IMR-90 (cell line): ENCODE measurements around the gene SMC2. TPM values are rescaled to one million over a fixed set of nuclear protein-coding genes. Genes with fewer than 3 reads are reported as not detected.

Experiments used
- ATAC-seq: fragments of 200-7000 bp; cut with Tn5 transposase; 2 replicates; pipeline ENCODE4 v1.9.1; 2020; ENCODE audit warnings: low read depth, mild to moderate bottlenecking, moderate library complexity
- BruUV-seq: library from RNA; stranded (reverse); fragments of 400-500 nt; replicated peaks from 2 replicates; lab custom pipeline; 2021; lab: Mats Ljungman, UMichigan
- CTCF ChIA-PET: fragments of 300-600 bp; formaldehyde crosslinking; extraction: SDS; loops from one replicate; lab custom pipeline; 2021; ENCODE audit warnings: antibody characterized with exemption; lab: Yijun Ruan, JAX
- POLR2A ChIA-PET: fragments of 300-600 bp; sonication (Branson Sonifier 250); formaldehyde crosslinking; loops from one replicate; lab custom pipeline; 2022; ENCODE audit warnings: antibody characterized with exemption; ENCODE audit not compliant: unreplicated experiment; lab: Charles Lee
- DNase-seq: peaks from one replicate; pipeline ENCODE4 v3.0.0; 2013
- H2AFZ ChIP-seq: replicated peaks from 2 replicates; pipeline ENCODE3; 2013; ENCODE audit warnings: low read length, mild to moderate bottlenecking; ENCODE audit not compliant: poor library complexity
- H2AK5ac ChIP-seq: 2 replicates; pipeline ENCODE4 v1.6.1; 2013; ENCODE audit warnings: low read depth, low read length, inconsistent platforms
- H2AK9ac ChIP-seq: replicated peaks from 2 replicates; pipeline ENCODE3; 2013; ENCODE audit warnings: mild to moderate bottlenecking, low read depth, low read length, moderate library complexity; ENCODE audit not compliant: poor library complexity
- H2BK120ac ChIP-seq: 2 replicates; pipeline ENCODE4 v1.6.1; 2013; ENCODE audit warnings: low read depth, low read length, inconsistent platforms
- H2BK15ac ChIP-seq: 3 replicates; pipeline ENCODE4 v1.6.1; 2013; ENCODE audit warnings: low read depth, low read length, inconsistent platforms
- H2BK20ac ChIP-seq: 2 replicates; pipeline ENCODE4 v1.6.1; 2013; ENCODE audit warnings: low read depth, mild to moderate bottlenecking, inconsistent platforms, low read length, moderate library complexity
- H2BK5ac ChIP-seq: 2 replicates; pipeline ENCODE4 v1.6.1; 2013; ENCODE audit warnings: mild to moderate bottlenecking, low read depth, low read length, inconsistent platforms; ENCODE audit not compliant: poor library complexity, severe bottlenecking
- H3K14ac ChIP-seq: replicated peaks from 2 replicates; pipeline ENCODE4 v1.6.1; 2013; ENCODE audit warnings: low read depth, low read length, inconsistent platforms
- H3K18ac ChIP-seq: 2 replicates; pipeline ENCODE4 v1.6.1; 2013; ENCODE audit warnings: low read depth, low read length, control low read depth
- H3K23ac ChIP-seq: 2 replicates; pipeline ENCODE4 v1.6.1; 2013; ENCODE audit warnings: low read depth, low read length, inconsistent platforms
- H3K27ac ChIP-seq: 2 replicates; pipeline ENCODE4 v1.5.1; 2013; ENCODE audit warnings: mild to moderate bottlenecking, control low read depth, low read length; ENCODE audit not compliant: insufficient read depth
- H3K27me3 ChIP-seq: 2 replicates; pipeline ENCODE4 v1.6.1; 2013; ENCODE audit warnings: low read length; ENCODE audit not compliant: control insufficient read depth, insufficient read depth
- H3K36me3 ChIP-seq: 2 replicates; pipeline ENCODE4 v1.6.1; 2013; ENCODE audit warnings: low read length, mixed read lengths; ENCODE audit not compliant: control insufficient read depth, insufficient read depth
- H3K4ac ChIP-seq: 2 replicates; pipeline ENCODE4 v1.6.1; 2013; ENCODE audit warnings: low read depth, low read length, inconsistent platforms
- H3K4me1 ChIP-seq: 2 replicates; pipeline ENCODE4 v1.6.1; 2013; ENCODE audit warnings: low read length, mixed read lengths; ENCODE audit not compliant: control insufficient read depth, insufficient read depth
- H3K4me2 ChIP-seq: 2 replicates; pipeline ENCODE4 v1.6.1; 2013; ENCODE audit warnings: low read depth, mild to moderate bottlenecking, control low read depth, low read length, moderate library complexity
- H3K4me3 ChIP-seq: 2 replicates; pipeline ENCODE4 v1.5.1; 2013; ENCODE audit warnings: low read depth, mild to moderate bottlenecking, control low read depth, low read length, moderate library complexity; ENCODE audit not compliant: insufficient read depth
- H3K56ac ChIP-seq: 2 replicates; pipeline ENCODE4 v1.6.1; 2013; ENCODE audit warnings: low read length, inconsistent platforms; ENCODE audit not compliant: insufficient read depth; ENCODE audit errors: extremely low read depth
- H3K79me1 ChIP-seq, 2 experiments: 2 replicates each; pipeline ENCODE4 v1.6.1; 2013; ENCODE audit warnings: low read length in 2 of 2, inconsistent platforms in 1 of 2, low read depth in 1 of 2
- H3K9ac ChIP-seq: 2 replicates; pipeline ENCODE4 v1.6.1; 2013; ENCODE audit warnings: low read depth, low read length, control low read depth
- H3K9me1 ChIP-seq: 2 replicates; pipeline ENCODE4 v1.6.1; 2013; ENCODE audit warnings: low read length, inconsistent platforms; ENCODE audit not compliant: insufficient read depth
- H3K9me3 ChIP-seq: 2 replicates; pipeline ENCODE4 v1.6.1; 2013; ENCODE audit warnings: low read length; ENCODE audit not compliant: control insufficient read depth, insufficient read depth
- H4K20me1 ChIP-seq: 2 replicates; pipeline ENCODE4 v1.6.1; 2013; ENCODE audit warnings: low read length, inconsistent platforms; ENCODE audit not compliant: insufficient read depth
- H4K5ac ChIP-seq: 2 replicates; pipeline ENCODE4 v1.6.1; 2013; ENCODE audit warnings: mild to moderate bottlenecking, low read depth, low read length, control low read depth
- H4K8ac ChIP-seq, 2 experiments: 2 replicates each; pipeline ENCODE4 v1.6.1; 2013; ENCODE audit warnings: low read depth in 2 of 2, low read length in 2 of 2, control low read depth in 1 of 2, inconsistent platforms in 1 of 2
- H4K91ac ChIP-seq: 2 replicates; pipeline ENCODE4 v1.6.1; 2013; ENCODE audit warnings: low read depth, low read length, inconsistent platforms; ENCODE audit not compliant: insufficient read depth
- CEBPB ChIP-seq: IDR thresholded peaks from 2 replicates; pipeline ENCODE4 v1.6.1; 2012; ENCODE audit warnings: low read depth, low read length, improper control_type of control experiment
- RFX5 ChIP-seq: IDR thresholded peaks from 2 replicates; pipeline ENCODE4 v1.8.0; 2012; ENCODE audit warnings: low read depth, mild to moderate bottlenecking, low read length, moderate library complexity
- WGBS, 2 experiments: methylation state at CpG; one replicate each; pipeline versions ENCODE4 v1.1.5 to v1.1.7; 2013; ENCODE audit warnings: missing lambda C conversion rate in 2 of 2; ENCODE audit not compliant: insufficient read length in 1 of 2; ENCODE audit errors: extremely low coverage in 2 of 2; 5-methylcytosine and 5-hydroxymethylcytosine counted together
- dilution Hi-C: fragments of 300-500 bp; cut with HindIII; formaldehyde crosslinking; loops from one replicate; pipeline ENCODE4 v1.14.3; 2018; ENCODE audit warnings: low sequenced_read_pairs; ENCODE audit not compliant: unreplicated experiment
- in situ Hi-C: fragments of 300-500 bp; cut with MboI; formaldehyde crosslinking; loops from 3 replicates; pipeline ENCODE4 v1.14.3; 2019; ENCODE audit warnings: low sequenced_read_pairs, inconsistent platforms, mixed read lengths
- intact Hi-C: fragments of 100-400 bp; cut with micrococcal nuclease; formaldehyde crosslinking; loops from 2 replicates; pipeline ENCODE4 v1.10.0; 2022
- polyA plus RNA-seq, 3 experiments: library from polyadenylated mRNA; depleted of rRNA; stranded (reverse); fragments of >200 nt; gene quantifications; 2 replicates each; pipeline ENCODE4 v1.2.3, GENCODE V29; 2012; ENCODE audit warnings: low replicate concordance in 1 of 3
- total RNA-seq: library from RNA; depleted of rRNA; stranded (reverse); fragments of >200 nt; gene quantifications from 2 replicates; pipeline ENCODE4 v1.2.3, GENCODE V29; 2012

SMC2 gene
- total and polyA plus RNA-seq, 2 of the 4 experiments (the other 2 are of a cell fraction): 4.9 to 12.4 TPM

GRCh38 chr9:104091116-104091515, 3.0 kb upstream of the SMC2 start:
- no peak overlapping the region; the same call in 1 of the 2 replicates for H2BK120ac ChIP-seq
- H3K4me2 ChIP-seq: peak overlapping the region; percentile 59; the same call in 1 of the 2 replicates
- H3K4me3 ChIP-seq: no peak overlapping the region
- H3K36me3 ChIP-seq: no peaks in the 10 kb centered on the region
- no peaks in the 10 kb centered on the region for H4K20me1 ChIP-seq
- peak overlapping the region; percentile 86 for H2BK5ac ChIP-seq
- no peak overlapping the region for H3K18ac ChIP-seq
- no peak overlapping the region for H3K14ac ChIP-seq
- H3K79me1 ChIP-seq: peaks cover 20 to 22% of the 10 kb centered on the region in 2 experiments
- DNase-seq: peak; percentile 2
- H3K9ac ChIP-seq: peak overlapping the region; percentile 58; the same call in 1 of the 2 replicates
- H2AK9ac ChIP-seq: no peak overlapping the region
- H3K4me1 ChIP-seq: peaks cover 3% of the 10 kb centered on the region
- intact Hi-C loops: loop anchor here (5.0 kb wide), 1 partner anchor 656 kb away; the partner anchor contains the start of gene NIPSNAP3A
- H3K9me1 ChIP-seq: no peaks in the 10 kb centered on the region; the same call in 1 of the 2 replicates
- ATAC-seq: no peak
- no peak for TF ChIP-seq RFX5
- TF ChIP-seq CEBPB: peak; percentile 45; the same call in 1 of the 2 replicates
- in situ Hi-C loops: no loop called here
- no peak overlapping the region for H3K23ac ChIP-seq
- H2AK5ac ChIP-seq: no peak overlapping the region
- H4K91ac ChIP-seq: no peak overlapping the region
- H2BK20ac ChIP-seq: 0 out of 2 replicates have a peak overlapping the region, but pooled peaks have one; percentile 18
- CTCF ChIA-PET: interaction anchor here (0.6 to 2.0 kb wide), 6 partner anchors 9 to 44 kb away, joined by 3 to 6 read pairs (median 3); no protein-coding TSS in a partner anchor
- no peaks in the 10 kb centered on the region for H3K9me3 ChIP-seq
- peak overlapping the region; percentile 58; the same call in 1 of the 2 replicates for H3K27ac ChIP-seq
- no peak overlapping the region for H4K5ac ChIP-seq
- dilution Hi-C loops: no loop called here
- no peak overlapping the region for H2AFZ ChIP-seq
- POLR2A ChIA-PET: interaction anchor here (0.6 kb wide), 1 partner anchor 88 kb away, joined by 3 read pairs; no protein-coding TSS in a partner anchor
- no TSS peak for BruUV-seq
- no peak overlapping the region for H3K4ac ChIP-seq
- H3K56ac ChIP-seq: no peak overlapping the region
- H4K8ac ChIP-seq: peak overlapping the region in 1 of 2 experiments; percentile 62; a peak in 1 of 4 replicates
- no peaks in the 10 kb centered on the region for H3K27me3 ChIP-seq
- WGBS, 2 experiments: no CpG with 5 or more reads among the region's 8 CpGs
- H2BK15ac ChIP-seq: no peak overlapping the region
